HAP-1 (cell line): ENCODE data around the gene CTSW.

Source experiments
- DNase-seq, 2 experiments: peaks; one replicate each; pipeline ENCODE4 v3.0.0-alpha.2; 2016 to 2020; ENCODE audit warnings: low spot score in 2 of 2
- H3K27me3 ChIP-seq: fragments of 250-450 bp; sonication (Bioruptor Pico); 2 replicates; pipeline ENCODE4 v1.5.1; 2020; ENCODE audit warnings: low read depth, mild to moderate bottlenecking, moderate library complexity
- H3K36me3 ChIP-seq: fragments of 250-450 bp; sonication (Bioruptor Pico); replicated peaks from 2 replicates; pipeline ENCODE4 v1.5.1; 2020; ENCODE audit warnings: mild to moderate bottlenecking
- H3K4me1 ChIP-seq: fragments of 250-450 bp; sonication (Bioruptor Pico); 2 replicates; pipeline ENCODE4 v1.5.1; 2020; ENCODE audit warnings: mild to moderate bottlenecking
- H3K4me3 ChIP-seq: fragments of 250-450 bp; sonication (Bioruptor Pico); 2 replicates; pipeline ENCODE4 v1.5.1; 2020; ENCODE audit warnings: mild to moderate bottlenecking, moderate library complexity
- H3K9me3 ChIP-seq: fragments of 250-450 bp; sonication (Bioruptor Pico); 2 replicates; pipeline ENCODE4 v1.5.1; 2020; ENCODE audit warnings: mild to moderate bottlenecking, moderate library complexity
- in situ Hi-C: fragments of 300-500 bp; cut with MboI; formaldehyde crosslinking; loops from 3 replicates; pipeline ENCODE4 v1.14.3; 2020; ENCODE audit warnings: low sequenced_read_pairs, inconsistent platforms, mixed read lengths

Gene CTSW

DNA sequence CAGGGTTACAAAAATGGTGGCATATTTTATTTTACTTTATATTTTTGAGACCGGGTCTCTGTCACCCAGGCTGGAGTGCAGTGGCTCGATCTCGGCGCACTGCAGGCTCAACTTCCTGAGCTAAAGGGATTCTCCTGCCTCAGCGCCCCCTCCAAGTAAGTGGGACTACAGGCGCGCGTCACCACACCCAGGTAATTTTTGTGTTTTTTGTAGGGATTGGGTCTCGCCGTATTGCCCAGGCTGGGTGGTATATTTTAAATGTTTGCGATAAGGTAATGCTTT, 21.2 kb downstream of the CTSW start:
- in situ Hi-C loops, result no loop called here
- Histone ChIP-seq H3K4me1 (peaks cover 10% of the 10 kb centered on the region), H3K9me3 (no peaks in the 10 kb centered on the region)

DNA sequence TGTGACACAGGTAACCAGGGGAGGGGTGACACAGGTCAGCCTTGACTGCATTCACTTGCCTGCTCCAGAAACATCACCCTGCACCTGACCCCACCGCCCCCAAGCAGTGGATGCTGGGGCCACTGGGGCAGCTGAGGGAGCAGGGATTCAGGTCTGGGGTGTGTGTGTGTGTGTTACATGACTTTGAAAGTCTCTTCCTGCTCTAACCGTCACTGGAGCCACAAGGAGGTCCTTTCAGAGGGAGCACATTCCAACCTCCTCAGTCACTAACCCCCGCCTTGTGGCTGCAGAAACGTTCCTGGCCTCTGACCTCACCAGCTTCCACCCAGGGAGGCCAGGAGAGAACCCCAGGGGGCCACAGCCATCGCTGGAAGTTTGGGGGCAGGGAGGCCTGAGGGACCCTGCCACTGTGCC, 23.4 kb downstream of the CTSW start:
- H3K36me3 ChIP-seq, result no peaks in the 10 kb centered on the region; the same call in 1 of the 2 replicates
- H3K27me3 ChIP-seq, result no peaks in the 10 kb centered on the region
- DNase-seq, result no peak
- in situ Hi-C loops, result no loop called here
- peaks cover 10% of the 10 kb centered on the region for H3K4me1 ChIP-seq
- no peaks in the 10 kb centered on the region for H3K9me3 ChIP-seq
- no peak overlapping the region for H3K4me3 ChIP-seq

More for the DNA sequence above, 21.2 kb downstream of the CTSW start:
- Histone ChIP-seq H3K27me3 (no peaks in the 10 kb centered on the region), H3K4me3 (peak overlapping the region; percentile 75), H3K36me3 (peaks cover 8% of the 10 kb centered on the region)
- no peak for DNase-seq

- no peak for DNase-seq
- no peak overlapping the region for H3K4me3 ChIP-seq
- H3K27me3 ChIP-seq, result no peaks in the 10 kb centered on the region
- in situ Hi-C loops, result no loop called here
- no peaks in the 10 kb centered on the region for H3K9me3 ChIP-seq
- H3K4me1 ChIP-seq, result 0 out of 2 replicates have a peak, but pooled peaks cover 5% of the 10 kb centered on the region
- H3K36me3 ChIP-seq, result no peaks in the 10 kb centered on the region; the same call in 1 of the 2 replicates
Measured at GRCh38 chr11:65903715-65904114, 24.1 kb downstream of the CTSW start.

- H3K4me1 ChIP-seq, result peaks cover 2% of the 10 kb centered on the region
- no peaks in the 10 kb centered on the region for H3K27me3 ChIP-seq
- H3K4me3 ChIP-seq, result no peak overlapping the region
- H3K36me3 ChIP-seq, result no peaks in the 10 kb centered on the region
- DNase-seq, result no peak
- in situ Hi-C loops, result no loop called here
- no peaks in the 10 kb centered on the region for H3K9me3 ChIP-seq
Measured at GRCh38 chr11:65906602-65907001, 27.0 kb downstream of the CTSW start.

DNA sequence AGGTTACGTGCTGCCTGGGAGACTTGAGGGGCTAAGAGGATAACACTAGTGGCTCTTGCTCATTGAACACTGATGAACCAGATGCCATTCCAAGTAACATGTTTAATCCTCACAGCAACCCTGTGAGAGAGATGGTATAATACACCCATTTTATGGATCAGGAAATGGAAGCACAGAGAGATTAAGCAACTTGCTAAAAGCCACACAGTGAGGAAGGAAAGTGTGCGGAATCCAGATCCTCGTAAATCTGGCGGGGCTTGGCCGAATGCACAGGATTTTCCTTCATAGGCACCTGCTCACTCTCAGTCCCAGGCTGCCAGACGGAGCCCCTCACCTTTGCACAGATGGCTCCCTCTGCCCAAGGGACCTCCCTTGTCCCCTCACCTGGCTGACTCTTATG, 28.2 kb downstream of the CTSW start:
- H3K4me1 ChIP-seq, result peaks cover 7% of the 10 kb centered on the region
- no peaks in the 10 kb centered on the region for H3K27me3 ChIP-seq
- no peak for DNase-seq
- H3K4me3 ChIP-seq, result no peak overlapping the region
- no peaks in the 10 kb centered on the region for H3K36me3 ChIP-seq
- no peaks in the 10 kb centered on the region for H3K9me3 ChIP-seq
- in situ Hi-C loops, result no loop called here

DNA sequence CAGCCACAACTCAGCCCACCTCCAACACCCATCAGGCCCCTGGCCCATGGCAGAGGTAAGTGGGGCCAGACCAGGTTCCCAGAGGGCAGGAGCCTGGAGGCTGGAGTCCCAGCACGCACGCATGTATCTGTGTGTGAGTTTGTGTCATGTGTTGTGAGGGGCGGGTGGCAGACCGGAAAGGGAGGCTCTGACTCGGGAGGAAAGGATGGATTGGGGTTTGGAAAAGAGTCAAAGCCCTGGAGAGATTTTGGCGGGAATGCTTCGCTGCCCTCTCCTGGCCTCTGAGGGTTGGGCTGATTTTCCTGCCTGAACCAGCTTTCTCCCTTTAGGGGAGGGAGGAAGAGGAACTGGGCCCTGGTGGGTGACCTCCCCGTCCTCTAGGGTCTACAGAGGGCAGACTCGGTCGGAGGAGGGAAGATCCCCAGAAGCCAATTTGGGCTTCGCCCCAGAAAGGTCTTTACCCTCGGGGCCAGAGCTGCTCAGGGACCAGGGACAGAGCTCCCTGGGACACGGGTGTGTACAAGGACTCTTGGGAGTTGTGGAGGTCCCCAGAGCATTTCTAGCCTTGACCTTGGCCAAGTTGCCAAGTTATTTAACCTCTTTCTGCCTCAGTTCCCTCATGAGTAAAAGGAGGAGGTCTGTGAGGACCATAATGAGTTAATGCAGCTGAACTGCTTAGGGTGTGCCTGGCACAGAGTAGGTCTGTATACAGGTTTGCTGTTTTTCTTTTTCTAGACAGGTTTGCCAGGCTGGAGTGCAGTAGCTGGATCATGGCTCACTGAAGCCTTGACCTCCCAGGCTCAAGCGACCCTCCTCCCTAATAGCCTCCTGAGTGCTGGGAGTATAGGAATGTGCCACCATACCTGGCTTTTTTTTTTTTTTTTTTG, 32.3 kb downstream of the CTSW start:
- peak; percentile 27 to 70 for DNase-seq
- Histone ChIP-seq H3K9me3 (no peaks in the 10 kb centered on the region), H3K36me3 (no peaks in the 10 kb centered on the region), H3K27me3 (no peaks in the 10 kb centered on the region), H3K4me3 (no peak overlapping the region), H3K4me1 (peaks cover 7% of the 10 kb centered on the region)
- in situ Hi-C loops, result no loop called here

GRCh38 chr11:65912845-65913244, 33.2 kb downstream of the CTSW start:
- Histone ChIP-seq H3K9me3 (no peaks in the 10 kb centered on the region), H3K36me3 (peaks cover 3% of the 10 kb centered on the region), H3K27me3 (no peaks in the 10 kb centered on the region), H3K4me3 (no peak overlapping the region), H3K4me1 (peaks cover 7% of the 10 kb centered on the region)
- in situ Hi-C loops, result no loop called here
- no peak for DNase-seq

DNA sequence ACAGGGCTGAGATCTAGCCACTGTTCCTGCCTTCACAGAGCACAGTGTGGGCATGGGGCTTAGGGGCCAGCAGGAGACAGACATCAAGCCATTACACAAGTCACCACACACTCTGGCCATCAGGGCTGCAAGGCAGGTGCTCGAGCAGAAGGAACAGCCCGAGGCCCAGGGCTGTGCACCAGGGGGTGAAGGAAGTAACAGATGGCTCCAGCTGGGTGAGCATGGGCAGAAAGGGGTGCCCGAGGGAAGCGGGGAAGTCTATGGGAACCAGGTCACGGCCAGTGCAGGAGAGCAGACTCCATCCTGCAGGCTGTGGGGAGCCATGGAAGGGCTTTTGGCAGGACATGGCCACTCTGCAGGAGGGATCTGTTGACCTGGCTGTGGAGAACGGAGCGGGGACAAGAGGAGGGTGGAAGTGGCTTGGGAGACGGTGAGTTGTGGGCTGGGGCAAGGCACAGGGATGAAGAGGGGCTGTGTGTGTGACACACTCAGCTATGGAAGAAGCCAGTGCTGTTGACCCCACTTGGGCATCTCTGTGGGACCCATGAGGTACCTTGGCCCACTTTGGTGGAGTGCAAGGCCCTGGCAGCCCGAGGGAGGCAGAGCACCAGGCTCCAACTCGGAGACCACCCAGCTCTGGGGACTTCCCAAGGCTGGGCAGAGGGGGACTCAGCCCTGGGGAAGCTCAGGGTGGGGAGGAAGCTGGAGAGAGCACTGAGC, 35.6 kb downstream of the CTSW start:
- H3K4me1 ChIP-seq, result peaks cover 10% of the 10 kb centered on the region
- peaks cover 6% of the 10 kb centered on the region for H3K36me3 ChIP-seq
- no peaks in the 10 kb centered on the region for H3K9me3 ChIP-seq
- H3K27me3 ChIP-seq, result no peaks in the 10 kb centered on the region
- in situ Hi-C loops, result no loop called here
- no peak overlapping the region for H3K4me3 ChIP-seq
- no peak for DNase-seq

DNA sequence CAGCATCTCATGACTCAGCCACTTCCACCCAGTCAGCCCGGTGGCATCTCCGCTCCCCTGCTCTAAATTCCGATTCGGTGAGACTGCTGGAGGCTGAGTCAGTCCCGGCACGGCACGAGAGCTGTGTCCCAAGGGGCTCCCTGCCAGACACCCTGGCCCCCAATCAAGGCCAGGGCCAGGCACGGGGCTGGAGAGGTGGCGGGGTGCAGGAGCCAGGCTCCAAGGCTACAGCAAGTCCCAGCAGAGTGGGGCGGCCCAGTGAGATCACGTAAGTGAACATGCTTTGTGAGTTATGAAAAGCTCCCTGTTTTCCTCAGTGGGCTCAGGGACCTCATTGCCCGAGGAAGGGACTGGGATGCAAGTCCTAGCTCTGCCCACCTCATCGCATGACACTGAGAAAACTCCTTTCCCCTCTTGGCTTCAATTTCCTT, 36.2 kb downstream of the CTSW start:
- in situ Hi-C loops, result no loop called here
- Histone ChIP-seq H3K36me3 (peaks cover 10% of the 10 kb centered on the region), H3K4me1 (peaks cover 10% of the 10 kb centered on the region), H3K9me3 (no peaks in the 10 kb centered on the region), H3K4me3 (no peak overlapping the region), H3K27me3 (no peaks in the 10 kb centered on the region)
- no peak for DNase-seq

DNA sequence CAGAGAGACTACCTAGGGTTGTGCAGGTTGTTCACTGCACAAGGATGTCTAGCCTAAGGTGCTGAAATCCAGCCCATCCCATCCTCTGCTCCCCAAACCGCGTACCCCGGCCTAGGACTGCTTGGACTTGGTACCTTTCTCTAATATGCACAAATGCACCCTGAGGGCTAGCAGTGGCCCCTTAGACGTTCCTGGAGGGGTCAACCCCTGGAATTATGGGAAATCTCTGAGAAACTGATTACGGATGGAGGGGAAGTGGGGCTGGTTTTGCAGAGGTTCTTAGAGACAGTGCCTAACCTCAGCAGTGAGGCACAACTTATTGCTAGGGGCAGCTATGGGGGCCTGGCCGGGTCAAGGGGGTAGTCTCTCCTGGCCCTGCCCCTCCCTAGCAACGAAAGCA, 36.8 kb downstream of the CTSW start:
- Histone ChIP-seq H3K36me3 (peaks cover 10% of the 10 kb centered on the region), H3K9me3 (no peaks in the 10 kb centered on the region), H3K4me3 (no peak overlapping the region), H3K4me1 (peaks cover 10% of the 10 kb centered on the region), H3K27me3 (no peaks in the 10 kb centered on the region)
- no peak for DNase-seq
- in situ Hi-C loops, result no loop called here

DNA sequence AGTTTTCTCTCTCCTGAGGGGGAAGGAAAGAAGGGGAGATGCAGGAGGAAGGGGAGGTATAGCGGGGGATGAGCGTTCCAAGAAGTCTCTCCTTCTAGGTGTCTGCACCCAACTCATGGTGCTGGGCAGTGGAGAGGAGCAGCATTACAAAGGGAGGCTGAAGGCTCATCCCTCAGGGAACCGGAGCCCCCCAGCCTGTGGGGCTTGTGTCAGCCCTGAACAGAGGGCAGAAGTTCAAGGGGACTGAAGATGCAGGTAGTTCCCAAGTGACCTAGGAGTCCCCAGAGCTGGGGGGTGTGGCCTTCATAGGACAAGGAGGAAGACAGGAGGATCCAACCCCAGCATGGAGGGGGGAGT, 37.4 kb downstream of the CTSW start:
- peaks cover 3% of the 10 kb centered on the region for H3K4me1 ChIP-seq
- DNase-seq, result no peak
- peaks cover 10% of the 10 kb centered on the region for H3K36me3 ChIP-seq
- H3K9me3 ChIP-seq, result no peaks in the 10 kb centered on the region
- in situ Hi-C loops, result no loop called here
- H3K4me3 ChIP-seq, result no peak overlapping the region
- H3K27me3 ChIP-seq, result no peaks in the 10 kb centered on the region

GRCh38 chr11:65917434-65918210, 38.0 kb downstream of the CTSW start:
- H3K27me3 ChIP-seq, result no peaks in the 10 kb centered on the region
- peaks cover 3% of the 10 kb centered on the region for H3K4me1 ChIP-seq
- in situ Hi-C loops, result no loop called here
- H3K9me3 ChIP-seq, result no peaks in the 10 kb centered on the region
- no peak for DNase-seq
- peaks cover 11% of the 10 kb centered on the region for H3K36me3 ChIP-seq
- peak overlapping the region; percentile 80 for H3K4me3 ChIP-seq

DNA sequence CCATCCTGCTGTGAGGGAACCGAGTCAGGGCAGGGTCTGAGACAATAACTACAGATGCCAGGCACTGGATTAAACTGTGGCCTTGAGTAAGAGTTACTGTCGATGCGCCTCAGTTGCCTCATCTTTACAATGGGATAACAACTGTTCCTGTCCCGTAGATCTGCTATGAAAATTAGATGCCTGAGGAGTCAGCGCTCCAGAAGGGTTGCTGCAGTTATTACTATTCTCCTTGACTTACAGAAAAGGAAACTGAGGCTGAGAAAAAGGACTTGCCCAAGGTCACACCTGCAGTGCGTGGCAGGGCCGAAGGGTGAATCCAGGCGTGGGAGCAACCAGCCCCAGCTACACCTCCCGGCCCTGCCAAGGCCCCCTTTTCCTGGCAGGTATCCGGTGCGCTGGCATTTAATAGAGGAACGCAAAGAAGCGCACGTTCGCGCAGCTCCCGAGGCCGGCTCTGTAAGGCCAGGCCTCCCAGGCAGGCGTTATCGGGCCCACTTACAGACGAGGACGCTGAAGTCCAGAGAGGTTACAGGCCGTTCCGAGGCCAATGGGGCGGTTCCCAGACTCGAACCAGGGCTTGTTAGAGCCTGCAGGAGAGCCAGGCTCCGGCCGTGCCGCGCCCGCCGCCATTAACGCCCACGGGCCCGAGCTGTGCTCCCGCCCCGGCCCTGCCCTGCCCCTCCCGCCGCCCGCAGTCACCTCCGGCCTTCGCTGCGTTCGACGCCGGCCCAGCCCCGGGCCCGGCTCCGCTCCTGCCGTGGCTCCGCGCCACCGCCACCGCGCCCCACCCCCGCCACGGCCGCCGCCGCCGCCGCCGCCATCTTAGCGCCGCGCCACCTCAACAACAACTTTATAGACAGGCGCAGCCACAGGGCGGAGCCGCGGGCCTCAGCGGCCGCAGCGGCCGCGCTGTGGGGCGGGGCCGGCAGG, 38.8 kb downstream of the CTSW start, which contains the start of gene C11orf68:
TSS of gene C11orf68 (minus strand) at position 852 of the 930 bp plus-strand sequence. CDS start at position 821, 31 bp downstream.
- Histone ChIP-seq H3K9me3 (no peaks in the 10 kb centered on the region), H3K4me3 (peak within 1 kb of the TSS; percentile 80), H3K36me3 (peaks cover 15% of the 10 kb centered on the region), H3K27me3 (no peaks in the 10 kb centered on the region), H3K4me1 (peaks cover 3% of the 10 kb centered on the region)
- in situ Hi-C loops, result no loop called here
- no peak for DNase-seq
